ENCODE results near the gene GPR15.

GPR15 gene

GRCh38 chr3:98531622-98532274 lies at the start of gene GPR15:
GPR15 (plus strand) TSS chr3:98531978; CDS start chr3:98532034, 56 bp downstream.
- DNase-seq (ENCODE audit: low read depth) = no peak

- DNase-seq (ENCODE audit: low read depth) = no peak
Observed at GRCh38 chr3:98482717-98483482, 48.9 kb upstream of the GPR15 start.

- no peak for DNase-seq (ENCODE audit: low read depth)
Observed at GRCh38 chr3:98483626-98484025, 48.2 kb upstream of the GPR15 start.

- DNase-seq (ENCODE audit: low read depth) = no peak
Observed at GRCh38 chr3:98497381-98497780, 34.4 kb upstream of the GPR15 start, which contains the start of gene OR5K2. OR5K2 (plus strand) TSS chr3:98497681; CDS start chr3:98497681, 0 bp downstream.

- DNase-seq (ENCODE audit: low read depth) = no peak
Observed at GRCh38 chr3:98500019-98500418, 31.8 kb upstream of the GPR15 start.

- DNase-seq (ENCODE audit: low read depth) = no peak
Observed at GRCh38 chr3:98501270-98501669, 30.5 kb upstream of the GPR15 start.

- no peak for DNase-seq (ENCODE audit: low read depth)
Observed at GRCh38 chr3:98501863-98502576, 29.8 kb upstream of the GPR15 start.

- DNase-seq (ENCODE audit: low read depth) = no peak
Observed at GRCh38 chr3:98504539-98504938, 27.2 kb upstream of the GPR15 start.

- DNase-seq (ENCODE audit: low read depth) = no peak
Observed at GRCh38 chr3:98508582-98508981, 23.2 kb upstream of the GPR15 start.

- DNase-seq (ENCODE audit: low read depth) = no peak
Observed at GRCh38 chr3:98512576-98512975, 19.2 kb upstream of the GPR15 start.

- no peak for DNase-seq (ENCODE audit: low read depth)
Observed at GRCh38 chr3:98513091-98513511, 18.7 kb upstream of the GPR15 start.

GRCh38 chr3:98513736-98514135 lies 18.0 kb upstream of the GPR15 start:
- DNase-seq (ENCODE audit: low read depth) = no peak

GRCh38 chr3:98514948-98515347 lies 16.8 kb upstream of the GPR15 start:
- no peak for DNase-seq (ENCODE audit: low read depth)

GRCh38 chr3:98518816-98519215 lies 13.0 kb upstream of the GPR15 start:
- no peak for DNase-seq (ENCODE audit: low read depth)

- no peak for DNase-seq (ENCODE audit: low read depth)
Observed at GRCh38 chr3:98519351-98519750, 12.4 kb upstream of the GPR15 start.

- peak; percentile 35 for DNase-seq (ENCODE audit: low read depth)
Observed at GRCh38 chr3:98521897-98522543, 9.8 kb upstream of the GPR15 start.

GRCh38 chr3:98522544-98523281 lies 9.1 kb upstream of the GPR15 start, which contains the start of gene CLDND1:
CLDND1 (minus strand) TSS chr3:98522902; CDS start chr3:98521424, 1,478 bp downstream.
- DNase-seq (ENCODE audit: low read depth) = peak; percentile 94

- no peak for DNase-seq (ENCODE audit: low read depth)
Observed at GRCh38 chr3:98525494-98525893, 6.3 kb upstream of the GPR15 start.

- no peak for DNase-seq (ENCODE audit: low read depth)
Observed at GRCh38 chr3:98528474-98529346, 3.1 kb upstream of the GPR15 start.

GRCh38 chr3:98529856-98530459 lies 1.8 kb upstream of the GPR15 start:
- DNase-seq (ENCODE audit: low read depth) = no peak
